Fibroblast of villous mesenchyme (primary cell): ENCODE measurements around the gene WNT7A. TPM values are rescaled to one million over a fixed set of nuclear protein-coding genes. Genes with fewer than 3 reads are reported as not detected.

Experiments used
- DNase-seq: peaks from one replicate; pipeline ENCODE4 v3.0.0-alpha.2; 2010; ENCODE audit warnings: low read depth
- H3K4me3 ChIP-seq: 2 replicates; pipeline ENCODE4 v1.5.1; 2011; ENCODE audit warnings: low read depth, mild to moderate bottlenecking, low read length
- total RNA-seq: library from RNA; depleted of rRNA; stranded (reverse); fragments of >200 nt; gene quantifications from 2 replicates; pipeline ENCODE4 v1.2.3, GENCODE V29; 2012
- TF ChIP-seq, protein P1 (sequence below): IDR thresholded peaks from 2 replicates; pipeline ENCODE4 v1.5.1; 2012; ENCODE audit warnings: low read depth, mild to moderate bottlenecking, low read length; ENCODE audit not compliant: insufficient read depth

WNT7A gene
- total RNA-seq, 1 donor: not detected

GRCh38 chr3:13841141-13841540 lies 38.7 kb downstream of the WNT7A start:
- TF ChIP-seq, protein P1, sequence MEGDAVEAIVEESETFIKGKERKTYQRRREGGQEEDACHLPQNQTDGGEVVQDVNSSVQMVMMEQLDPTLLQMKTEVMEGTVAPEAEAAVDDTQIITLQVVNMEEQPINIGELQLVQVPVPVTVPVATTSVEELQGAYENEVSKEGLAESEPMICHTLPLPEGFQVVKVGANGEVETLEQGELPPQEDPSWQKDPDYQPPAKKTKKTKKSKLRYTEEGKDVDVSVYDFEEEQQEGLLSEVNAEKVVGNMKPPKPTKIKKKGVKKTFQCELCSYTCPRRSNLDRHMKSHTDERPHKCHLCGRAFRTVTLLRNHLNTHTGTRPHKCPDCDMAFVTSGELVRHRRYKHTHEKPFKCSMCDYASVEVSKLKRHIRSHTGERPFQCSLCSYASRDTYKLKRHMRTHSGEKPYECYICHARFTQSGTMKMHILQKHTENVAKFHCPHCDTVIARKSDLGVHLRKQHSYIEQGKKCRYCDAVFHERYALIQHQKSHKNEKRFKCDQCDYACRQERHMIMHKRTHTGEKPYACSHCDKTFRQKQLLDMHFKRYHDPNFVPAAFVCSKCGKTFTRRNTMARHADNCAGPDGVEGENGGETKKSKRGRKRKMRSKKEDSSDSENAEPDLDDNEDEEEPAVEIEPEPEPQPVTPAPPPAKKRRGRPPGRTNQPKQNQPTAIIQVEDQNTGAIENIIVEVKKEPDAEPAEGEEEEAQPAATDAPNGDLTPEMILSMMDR: no peak

GRCh38 chr3:13840456-13840855 lies 39.4 kb downstream of the WNT7A start:
- DNase-seq: no peak
- TF ChIP-seq, protein P1: no peak
- no peak overlapping the region for H3K4me3 ChIP-seq

More at GRCh38 chr3:13841141-13841540, 38.7 kb downstream of the WNT7A start:
- DNase-seq: no peak
- H3K4me3 ChIP-seq: no peak overlapping the region

- TF ChIP-seq, protein P1: no peak
- no peak overlapping the region for H3K4me3 ChIP-seq
- DNase-seq: no peak
These were observed 40.0 kb downstream of the WNT7A start for GRCh38 chr3:13839726-13840340.

DNA sequence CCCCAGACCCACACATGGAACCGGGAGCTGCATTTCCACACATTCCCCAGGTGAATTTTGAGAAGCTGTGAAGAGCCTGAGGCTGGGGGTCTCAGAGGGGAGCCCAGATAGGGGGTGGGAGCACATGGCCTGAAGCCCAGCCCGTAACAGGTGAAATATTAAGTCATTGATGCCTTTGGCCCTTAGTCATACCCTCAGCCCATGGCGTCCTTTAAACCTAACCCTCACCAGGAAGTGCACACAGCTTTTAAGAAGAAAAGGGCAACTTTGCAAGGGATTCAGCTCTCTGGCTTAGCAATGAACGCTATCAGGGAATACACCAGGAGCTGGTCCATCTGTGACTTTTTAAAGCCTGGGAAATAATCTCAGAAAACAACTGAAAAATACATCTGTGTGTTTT lies 40.6 kb downstream of the WNT7A start:
- DNase-seq: no peak
- H3K4me3 ChIP-seq: no peak overlapping the region
- TF ChIP-seq, protein P1: no peak

DNA sequence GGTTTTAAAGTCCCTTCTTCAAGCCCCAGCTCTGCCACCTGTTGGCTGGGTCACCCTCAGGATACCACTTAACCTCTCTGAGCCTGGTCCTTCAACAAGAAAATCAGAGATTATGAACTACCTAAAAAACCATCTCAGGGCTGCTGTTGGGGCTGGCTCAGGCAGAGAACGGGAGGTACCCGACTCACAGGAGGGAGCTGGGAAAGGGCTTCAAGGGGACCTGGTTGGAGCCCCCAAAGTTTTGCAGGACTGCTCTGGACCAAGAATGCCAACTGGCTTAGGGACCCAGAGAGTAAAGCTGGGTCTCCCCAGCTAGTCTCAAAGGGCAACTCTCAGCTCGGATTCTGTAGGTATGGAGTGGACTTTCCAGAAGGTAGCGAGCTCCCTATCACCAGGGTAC lies 41.5 kb downstream of the WNT7A start:
- TF ChIP-seq, protein P1: no peak
- DNase-seq: no peak
- no peak overlapping the region for H3K4me3 ChIP-seq

GRCh38 chr3:13837751-13838150 lies 42.1 kb downstream of the WNT7A start:
- H3K4me3 ChIP-seq: no peak overlapping the region
- TF ChIP-seq, protein P1: no peak
- DNase-seq: no peak
